HG02642 (cell line): ENCODE results near the gene AFAP1L2.

Source experiments
- ATAC-seq: cut with Tn5 transposase; IDR thresholded peaks from one replicate; pipeline ENCODE4 v1.9.1; 2021; ENCODE audit warnings: mild to moderate bottlenecking; ENCODE audit not compliant: unreplicated experiment, poor library complexity

AFAP1L2 gene

DNA sequence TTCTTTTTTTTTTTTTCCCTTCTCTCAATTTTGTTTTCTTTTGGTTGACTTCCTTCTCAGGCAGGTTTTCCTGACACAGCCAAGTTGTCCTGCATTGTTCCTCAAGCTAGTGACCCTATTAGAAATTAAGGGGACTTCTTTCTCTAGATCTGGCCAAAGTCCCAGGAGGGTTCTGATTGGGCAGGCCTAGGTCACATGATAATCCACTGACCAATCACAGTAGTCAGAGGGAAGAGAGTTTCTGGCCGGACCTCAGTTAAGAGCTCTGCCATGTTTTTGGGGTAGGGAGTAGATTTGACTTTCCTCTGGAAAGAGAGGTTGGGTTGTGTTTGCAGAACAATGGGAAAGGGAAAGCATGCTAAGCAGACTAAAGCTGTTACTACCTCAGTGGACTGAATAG, 149.1 kb downstream of the AFAP1L2 start:
- no peak for ATAC-seq

- no peak for ATAC-seq
These were observed 151.4 kb downstream of the AFAP1L2 start for GRCh38 chr10:114252883-114253282.

- ATAC-seq, result no peak
These were observed 152.2 kb downstream of the AFAP1L2 start for GRCh38 chr10:114252092-114252491.

DNA sequence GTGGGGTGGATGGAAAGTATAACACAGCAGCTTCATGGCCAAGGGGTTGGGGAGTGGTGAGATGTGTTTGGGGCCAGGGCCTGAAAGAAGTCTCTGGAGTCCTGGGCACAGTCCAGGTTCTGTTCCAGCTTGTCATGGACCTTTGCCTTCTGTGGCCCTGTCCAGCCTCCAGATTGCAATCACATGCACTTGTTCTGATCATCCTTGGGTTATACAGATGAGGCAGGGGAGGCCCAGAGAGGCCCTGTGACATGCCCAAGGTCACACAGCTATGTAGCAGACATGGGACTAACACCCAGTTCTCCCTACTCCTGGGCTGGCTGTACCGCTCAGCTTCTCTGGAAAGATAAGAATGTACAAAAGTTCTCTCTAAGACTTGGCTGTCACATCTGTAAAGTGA, 153.6 kb downstream of the AFAP1L2 start:
- no peak for ATAC-seq

DNA sequence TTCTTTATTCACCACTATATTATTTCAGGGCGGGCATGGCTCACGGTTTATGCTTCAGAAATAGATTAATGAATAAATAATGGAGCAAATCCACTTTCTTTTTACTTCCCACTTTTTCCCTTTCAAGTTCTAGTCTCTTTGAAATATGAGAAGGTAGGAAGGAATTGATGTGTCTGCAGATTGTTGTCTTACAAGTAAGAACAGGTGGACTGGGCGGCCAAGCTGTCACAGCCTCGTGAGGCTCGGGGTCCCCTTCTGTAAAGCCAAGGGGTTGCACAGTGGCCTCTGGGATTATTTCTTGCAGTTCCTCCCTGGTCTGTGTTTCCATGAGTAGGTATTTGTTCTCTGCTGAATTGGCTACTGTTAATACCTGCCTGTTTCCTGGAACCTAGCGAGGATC, 154.1 kb downstream of the AFAP1L2 start:
- ATAC-seq, result no peak

- no peak for ATAC-seq
These were observed 157.5 kb downstream of the AFAP1L2 start for GRCh38 chr10:114246679-114247305.

GRCh38 chr10:114245121-114245791, 159.0 kb downstream of the AFAP1L2 start:
- no peak for ATAC-seq
